ENCODE results near the gene HOXA6. TPM values are rescaled to one million over a fixed set of nuclear protein-coding genes. Genes with fewer than 3 reads are reported as not detected.

Gene HOXA6
- total RNA-seq, 2 donors from 2014 or later: 10.9 to 29.6 TPM

DNA sequence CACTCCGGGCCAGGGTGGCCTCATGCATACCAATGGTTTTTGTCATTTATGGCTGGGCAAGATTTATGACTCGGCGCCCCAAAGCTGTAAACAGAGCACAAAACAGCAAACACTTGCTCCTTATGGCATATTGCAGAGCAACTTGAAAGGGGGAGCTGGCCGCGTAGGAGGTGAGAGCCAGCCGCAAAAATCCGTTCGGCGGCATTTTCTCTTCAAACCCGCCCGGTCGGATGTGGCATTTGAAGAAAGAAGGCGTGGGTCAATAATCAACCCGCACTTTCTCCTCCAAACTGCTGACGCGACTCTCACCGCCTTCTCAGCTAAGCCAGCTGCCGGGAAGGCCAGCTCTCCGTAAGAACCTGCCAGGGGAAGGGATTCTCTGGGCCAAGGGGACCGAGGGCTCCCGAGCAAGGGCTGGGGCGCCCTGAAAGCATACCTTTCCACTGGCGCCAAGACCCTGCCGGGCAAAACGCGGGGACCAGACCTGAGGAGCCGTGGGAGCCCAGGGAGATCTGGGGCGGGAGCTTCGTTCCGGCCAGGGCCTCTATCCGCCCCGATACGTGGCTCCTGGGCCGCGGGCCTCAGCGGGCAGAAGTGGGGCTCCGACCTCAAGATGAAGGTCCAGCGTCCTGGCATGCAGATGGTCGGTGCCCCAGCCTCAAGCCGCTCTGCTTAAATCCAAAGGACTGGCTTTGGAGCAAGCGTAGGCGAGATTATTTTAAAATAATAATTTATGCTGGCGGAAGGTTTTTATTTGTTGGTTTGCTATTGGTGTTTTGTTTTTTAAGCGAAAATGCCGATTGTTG lies 32.1 kb downstream of the HOXA6 start:
- Histone ChIP-seq H3K4me3 (peak overlapping the region; percentile 22), H3K27ac (peak overlapping the region; percentile 75), H3K9ac (ENCODE audit: low read depth in 2 of 2, low read length in 2 of 2) (peak overlapping the region; percentile 77 to 97), H3K9me3 (no peaks in the 10 kb centered on the region), H3K36me3 (no peaks in the 10 kb centered on the region), H3K4me1 (peaks cover 18% of the 10 kb centered on the region), H3K27me3 (no peaks in the 10 kb centered on the region)
- TF ChIP-seq, protein P1, sequence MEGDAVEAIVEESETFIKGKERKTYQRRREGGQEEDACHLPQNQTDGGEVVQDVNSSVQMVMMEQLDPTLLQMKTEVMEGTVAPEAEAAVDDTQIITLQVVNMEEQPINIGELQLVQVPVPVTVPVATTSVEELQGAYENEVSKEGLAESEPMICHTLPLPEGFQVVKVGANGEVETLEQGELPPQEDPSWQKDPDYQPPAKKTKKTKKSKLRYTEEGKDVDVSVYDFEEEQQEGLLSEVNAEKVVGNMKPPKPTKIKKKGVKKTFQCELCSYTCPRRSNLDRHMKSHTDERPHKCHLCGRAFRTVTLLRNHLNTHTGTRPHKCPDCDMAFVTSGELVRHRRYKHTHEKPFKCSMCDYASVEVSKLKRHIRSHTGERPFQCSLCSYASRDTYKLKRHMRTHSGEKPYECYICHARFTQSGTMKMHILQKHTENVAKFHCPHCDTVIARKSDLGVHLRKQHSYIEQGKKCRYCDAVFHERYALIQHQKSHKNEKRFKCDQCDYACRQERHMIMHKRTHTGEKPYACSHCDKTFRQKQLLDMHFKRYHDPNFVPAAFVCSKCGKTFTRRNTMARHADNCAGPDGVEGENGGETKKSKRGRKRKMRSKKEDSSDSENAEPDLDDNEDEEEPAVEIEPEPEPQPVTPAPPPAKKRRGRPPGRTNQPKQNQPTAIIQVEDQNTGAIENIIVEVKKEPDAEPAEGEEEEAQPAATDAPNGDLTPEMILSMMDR (IDR thresholded peaks at IDR 0.05): no peak
- DNase-seq: peak; percentile 81
- intact Hi-C loops (cut with DNase I): no loop called here

DNA sequence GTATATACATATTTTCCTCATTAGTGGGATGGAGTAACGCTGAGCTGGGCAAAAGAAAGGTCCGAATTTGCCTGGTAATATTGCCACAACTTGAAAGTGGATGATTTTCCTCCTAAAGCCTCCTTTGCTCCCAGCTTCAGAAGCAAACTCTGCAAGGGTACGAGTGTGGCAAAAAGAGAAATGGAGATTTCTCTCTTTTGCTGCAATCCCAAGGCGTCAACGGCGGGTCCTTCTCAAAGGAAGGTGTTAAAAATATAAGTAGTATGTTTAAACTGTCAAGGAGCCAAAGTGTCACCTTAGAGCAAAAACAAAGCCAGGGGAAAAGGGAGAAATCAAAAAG lies 32.7 kb downstream of the HOXA6 start:
- Histone ChIP-seq H3K27ac (peak overlapping the region; percentile 75), H3K9me3 (no peaks in the 10 kb centered on the region), H3K4me3 (peak overlapping the region; percentile 22), H3K27me3 (no peaks in the 10 kb centered on the region), H3K9ac (ENCODE audit: low read depth in 2 of 2, low read length in 2 of 2) (peak overlapping the region; percentile 77 to 97), H3K4me1 (peaks cover 15% of the 10 kb centered on the region), H3K36me3 (no peaks in the 10 kb centered on the region)
- intact Hi-C loops (cut with DNase I): no loop called here
- TF ChIP-seq, protein P1 (IDR thresholded peaks at IDR 0.05): no peak
- DNase-seq: no peak

DNA sequence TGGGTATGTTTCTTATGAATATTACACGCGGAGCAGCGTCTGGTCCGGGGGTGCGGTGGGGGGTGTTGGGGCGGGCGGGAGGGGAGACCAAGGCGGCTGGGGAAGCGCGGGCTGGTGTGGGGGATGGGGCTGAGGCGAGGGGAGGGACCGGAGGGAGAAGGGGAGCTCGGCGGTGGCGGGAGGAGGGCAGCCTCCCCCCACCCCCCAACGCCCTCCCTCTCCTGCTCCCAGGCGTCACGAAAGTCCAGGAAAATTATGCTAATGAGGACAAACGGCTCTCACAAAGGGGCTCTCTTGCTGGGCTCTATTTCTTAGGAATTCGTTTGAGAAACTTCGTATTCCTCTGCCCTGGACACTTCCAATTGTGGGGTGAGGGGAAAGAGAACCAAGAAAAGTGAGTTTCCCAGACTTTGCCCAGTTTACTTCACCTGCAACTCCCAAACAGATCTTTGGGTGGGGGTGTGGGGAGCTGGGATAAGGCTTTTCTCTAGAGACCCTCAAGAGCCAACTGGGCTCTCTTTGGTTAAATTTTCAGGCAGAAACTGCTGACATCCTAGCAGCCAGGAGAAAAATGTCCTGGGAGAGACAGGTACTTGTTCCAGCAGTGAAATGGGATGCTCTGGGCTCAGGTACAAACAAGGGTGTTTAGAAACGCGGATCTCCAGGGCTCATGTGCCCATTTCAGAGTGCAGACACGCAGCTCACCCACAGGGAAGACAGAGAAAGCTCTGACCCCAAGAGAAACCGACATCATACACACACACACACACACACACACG lies 33.4 kb downstream of the HOXA6 start:
- H3K4me1 ChIP-seq: peaks cover 15% of the 10 kb centered on the region
- H3K27me3 ChIP-seq: no peaks in the 10 kb centered on the region
- TF ChIP-seq, protein P1 (IDR thresholded peaks at IDR 0.05): no peak
- H3K4me3 ChIP-seq: peak overlapping the region; percentile 48
- peak; percentile 70 for DNase-seq
- no peaks in the 10 kb centered on the region for H3K9me3 ChIP-seq
- H3K9ac ChIP-seq (ENCODE audit: low read depth in 2 of 2, low read length in 2 of 2): peak overlapping the region; percentile 56 to 91
- intact Hi-C loops (cut with DNase I): no loop called here
- H3K36me3 ChIP-seq: no peaks in the 10 kb centered on the region
- peak overlapping the region; percentile 91 for H3K27ac ChIP-seq

DNA sequence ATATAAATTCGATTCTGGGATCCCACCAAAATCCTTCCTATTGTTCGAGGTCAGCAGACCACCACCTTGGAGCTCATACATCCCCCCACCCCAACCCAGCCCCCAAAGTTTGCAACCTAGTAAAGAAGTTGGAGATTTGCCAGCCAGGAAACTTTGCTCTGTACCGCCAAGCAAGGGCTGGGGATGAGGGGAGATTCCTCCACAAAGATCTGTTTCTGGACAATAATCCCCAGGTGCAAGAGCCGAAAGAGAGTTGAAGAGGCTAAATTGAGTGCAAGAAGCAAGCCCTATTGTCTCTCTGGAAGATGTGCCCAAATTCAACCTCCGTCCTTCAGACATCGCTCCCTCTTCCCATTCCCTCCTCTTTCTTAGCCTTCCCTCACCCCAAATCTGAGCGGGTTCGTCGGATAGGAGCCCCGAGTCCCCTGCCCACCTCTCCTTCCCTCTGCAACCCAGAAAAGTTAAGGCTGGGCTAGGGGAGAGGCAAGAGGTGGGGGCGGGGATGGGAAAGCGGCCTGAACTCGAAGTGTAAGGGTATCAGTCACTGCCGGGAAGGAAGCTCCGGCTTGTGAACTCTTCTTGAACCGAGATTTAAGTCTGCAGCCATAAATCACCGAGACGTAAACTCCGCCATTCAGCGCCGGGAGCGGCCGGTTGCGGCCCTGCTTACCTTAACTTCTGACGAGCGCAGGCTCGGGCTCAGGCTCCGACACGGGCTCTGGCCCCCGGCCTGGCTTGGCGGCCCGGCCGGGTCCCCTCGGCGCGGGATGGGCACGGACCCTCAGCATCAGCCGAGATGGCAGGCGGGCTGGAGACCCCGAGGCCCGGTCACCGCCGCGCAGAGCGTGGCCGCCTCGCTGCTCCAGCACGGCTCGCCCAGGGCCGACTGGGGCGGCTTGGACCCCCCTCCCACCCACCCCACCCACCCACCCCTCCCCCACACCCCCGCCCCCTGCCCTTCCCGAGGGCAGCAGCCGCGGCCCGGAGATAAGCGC lies 34.3 kb downstream of the HOXA6 start:
- intact Hi-C loops (cut with DNase I): no loop called here
- peak; percentile 86 for DNase-seq
- H3K4me1 ChIP-seq: peaks cover 8% of the 10 kb centered on the region
- H3K27ac ChIP-seq: peak overlapping the region; percentile 91
- H3K9me3 ChIP-seq: no peaks in the 10 kb centered on the region
- H3K36me3 ChIP-seq: no peaks in the 10 kb centered on the region
- H3K4me3 ChIP-seq: peak overlapping the region; percentile 48
- peak overlapping the region; percentile 59 to 81 for H3K9ac ChIP-seq (ENCODE audit: low read depth in 2 of 2, low read length in 2 of 2)
- TF ChIP-seq, protein P1 (IDR thresholded peaks at IDR 0.05): no peak
- no peaks in the 10 kb centered on the region for H3K27me3 ChIP-seq

DNA sequence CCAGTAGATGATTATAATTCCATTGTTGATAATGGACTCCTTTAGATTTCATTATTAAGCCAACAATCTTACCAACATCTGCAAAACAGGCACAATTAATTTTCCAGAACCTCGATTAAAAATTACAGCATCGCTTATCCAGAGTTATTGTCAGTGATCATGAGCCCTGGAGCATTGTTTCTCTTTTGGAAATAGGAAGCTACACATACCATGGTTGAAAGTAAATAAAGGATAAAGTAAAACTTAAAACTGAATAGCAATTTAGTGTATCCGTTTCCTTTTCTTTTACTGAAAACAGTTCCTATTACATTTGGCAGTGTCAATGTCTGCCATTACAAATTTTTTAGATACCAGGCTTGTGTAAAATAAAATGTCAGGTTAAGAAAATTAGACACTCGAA lies 35.2 kb downstream of the HOXA6 start:
- Histone ChIP-seq H3K27ac (peak overlapping the region; percentile 91), H3K4me1 (peaks cover 8% of the 10 kb centered on the region), H3K27me3 (no peaks in the 10 kb centered on the region), H3K4me3 (no peak overlapping the region), H3K9me3 (no peaks in the 10 kb centered on the region), H3K36me3 (no peaks in the 10 kb centered on the region), H3K9ac (ENCODE audit: low read depth in 2 of 2, low read length in 2 of 2) (peak overlapping the region in 1 of 2 donors; percentile 29)
- TF ChIP-seq, protein P1 (IDR thresholded peaks at IDR 0.05): no peak
- no peak for DNase-seq
- intact Hi-C loops (cut with DNase I): no loop called here

Data from colonic mucosa (tissue), 4 donors.